22Rv1 (cell line): ENCODE data around the gene NOSIP.

Experiments
- CTCF ChIP-seq: fragments of 450-650 bp; IDR thresholded peaks from 2 replicates; pipeline ENCODE4 v1.5.1; 2017; ENCODE audit warnings: mild to moderate bottlenecking
- ZFX ChIP-seq: fragments of 450-650 bp; IDR thresholded peaks from 2 replicates; pipeline ENCODE4 v1.6.1; 2017; ENCODE audit warnings: antibody characterized with exemption, borderline replicate concordance

- no peak for TF ChIP-seq CTCF
- TF ChIP-seq ZFX, result no peak
Measured at GRCh38 chr19:49602806-49603205, 22.4 kb upstream of the NOSIP start.
